GM23248 (cell line): ENCODE measurements around the gene AP4S1. TPM values are rescaled to one million over a fixed set of nuclear protein-coding genes. Genes with fewer than 3 reads are reported as not detected.
"Not testable (repeated sequence)": the region's sequence is repeated elsewhere in the genome, so short reads cannot be mapped to it uniquely, and the experiment has no call there.

Source experiments
- DNase-seq: peaks from one replicate; pipeline ENCODE4 v3.0.0-alpha.2; 2015
- H2AFZ ChIP-seq: fragments of 200-600 bp; sonication (generic); 2 replicates; pipeline ENCODE4 v1.6.1; 2016; ENCODE audit warnings: antibody characterized with exemption
- H3F3A ChIP-seq: fragments of 200-600 bp; sonication (generic); 2 replicates; pipeline ENCODE4 v1.6.1; 2016; ENCODE audit warnings: mild to moderate bottlenecking, antibody characterized with exemption, mixed run types; ENCODE audit not compliant: insufficient read depth
- H3K27ac ChIP-seq: fragments of 200-600 bp; sonication (generic); 2 replicates; pipeline ENCODE4 v1.5.1; 2016; ENCODE audit warnings: mild to moderate bottlenecking
- H3K27me3 ChIP-seq: fragments of 200-600 bp; sonication (generic); replicated peaks from 2 replicates; pipeline ENCODE4 v1.6.1; 2016; ENCODE audit warnings: mild to moderate bottlenecking; ENCODE audit not compliant: insufficient read depth
- H3K36me3 ChIP-seq: fragments of 200-600 bp; sonication (generic); 2 replicates; pipeline ENCODE4 v1.6.1; 2016; ENCODE audit warnings: low read depth, mild to moderate bottlenecking
- H3K4me1 ChIP-seq: fragments of 200-600 bp; sonication (generic); 2 replicates; pipeline ENCODE4 v1.6.1; 2016; ENCODE audit warnings: mild to moderate bottlenecking; ENCODE audit not compliant: insufficient read depth
- H3K4me2 ChIP-seq: fragments of 200-600 bp; sonication (generic); one replicate; pipeline ENCODE4 v1.6.1; 2016; ENCODE audit warnings: mild to moderate bottlenecking; ENCODE audit not compliant: unreplicated experiment
- H3K4me3 ChIP-seq: fragments of 200-600 bp; sonication (generic); 2 replicates; pipeline ENCODE4 v1.5.1; 2016; ENCODE audit warnings: mild to moderate bottlenecking
- H3K79me2 ChIP-seq: fragments of 200-600 bp; sonication (generic); 2 replicates; pipeline ENCODE4 v1.6.1; 2016; ENCODE audit warnings: mild to moderate bottlenecking; ENCODE audit not compliant: insufficient read depth
- H3K9ac ChIP-seq: fragments of 200-600 bp; sonication (generic); 2 replicates; pipeline ENCODE4 v1.6.1; 2016; ENCODE audit warnings: mild to moderate bottlenecking
- H3K9me2 ChIP-seq: fragments of 200-600 bp; sonication (generic); 2 replicates; pipeline ENCODE4 v1.6.1; 2016; ENCODE audit warnings: mixed run types, mild to moderate bottlenecking, moderate library complexity; ENCODE audit not compliant: insufficient read depth
- H3K9me3 ChIP-seq: fragments of 200-600 bp; sonication (generic); one replicate; pipeline ENCODE4 v1.6.1; 2017; ENCODE audit warnings: low read depth
- H4K20me1 ChIP-seq: fragments of 200-600 bp; sonication (generic); 2 replicates; pipeline ENCODE4 v1.6.0; 2016; ENCODE audit not compliant: insufficient read depth
- EZH2 ChIP-seq: fragments of 200-600 bp; sonication (generic); IDR thresholded peaks from 2 replicates; pipeline ENCODE4 v1.6.1; 2018; ENCODE audit warnings: antibody characterized with exemption, mild to moderate bottlenecking; ENCODE audit not compliant: insufficient read depth, poor library complexity, severe bottlenecking
- EZH2phosphoT487 ChIP-seq: fragments of 200-600 bp; sonication (generic); IDR thresholded peaks from 2 replicates; pipeline ENCODE4 v1.6.1; 2018; ENCODE audit warnings: antibody characterized with exemption, moderate library complexity, mild to moderate bottlenecking, low read depth; ENCODE audit not compliant: insufficient read depth
- WGBS, 2 experiments: methylation state at CpG; one replicate each; pipeline ENCODE4 v1.1.6; 2015 to 2017; ENCODE audit warnings: low lambda C conversion rate in 2 of 2, low coverage in 1 of 2; ENCODE audit errors: missing lambda C conversion rate in 2 of 2; 5-methylcytosine and 5-hydroxymethylcytosine counted together
- in situ Hi-C: fragments of 300-500 bp; cut with MboI; formaldehyde crosslinking; loops from 2 replicates; pipeline ENCODE4 v1.15.0; 2020
- polyA plus RNA-seq: library from polyadenylated mRNA; unstranded; fragments of >200 nt; fragmentation: Nextera tagmentation; extraction: Ambion mirVana; gene quantifications from 2 replicates; pipeline ENCODE4 v1.2.1, GENCODE V29; 2016
- total RNA-seq: library from RNA; depleted of rRNA; stranded (reverse); fragments of >200 nt; shearing (Covaris generic); gene quantifications from 2 replicates; pipeline ENCODE4 v1.2.3, GENCODE V29; 2014; rRNA removed

The AP4S1 gene, protein sequence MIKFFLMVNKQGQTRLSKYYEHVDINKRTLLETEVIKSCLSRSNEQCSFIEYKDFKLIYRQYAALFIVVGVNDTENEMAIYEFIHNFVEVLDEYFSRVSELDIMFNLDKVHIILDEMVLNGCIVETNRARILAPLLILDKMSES
- total RNA-seq (8.7 and 9.9 TPM in 2 replicates), polyA plus RNA-seq (6.3 and 7.7 TPM in 2 replicates)

DNA sequence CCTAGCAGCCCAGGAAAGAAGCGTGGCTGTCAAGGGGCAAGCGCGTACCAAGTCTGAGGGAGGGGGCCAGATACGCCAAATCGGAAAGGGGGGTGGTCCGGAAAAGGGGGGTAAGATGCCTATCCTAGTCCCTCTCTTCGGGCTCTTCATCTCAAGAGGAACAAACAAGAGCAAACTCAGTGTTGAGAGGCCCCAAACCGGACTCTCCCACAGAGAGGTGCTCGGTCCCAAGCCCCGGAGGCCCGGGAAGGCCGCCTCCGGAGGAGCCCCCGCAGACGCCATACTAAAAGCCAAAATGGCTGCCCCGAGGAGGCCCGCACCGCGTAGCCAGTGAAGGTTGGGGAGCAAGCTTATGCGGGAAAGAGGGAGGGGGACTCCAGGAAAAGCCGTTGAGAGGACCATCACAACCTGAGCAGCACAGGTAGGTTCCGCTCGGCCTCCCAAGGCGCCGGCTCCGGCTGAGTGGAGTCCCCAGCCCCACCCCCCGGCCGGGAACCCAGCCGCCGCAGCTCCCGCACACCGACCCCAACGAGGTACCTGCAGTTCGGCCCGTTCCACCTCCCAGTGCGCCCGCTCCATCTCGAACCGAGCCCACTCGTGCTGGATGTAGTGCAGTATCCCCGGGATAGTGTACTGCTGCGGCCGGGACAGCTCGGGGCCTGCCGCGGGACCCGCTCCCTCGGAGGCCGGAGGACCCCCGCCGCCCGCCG, at the start of gene AP4S1:
Gene AP4S1, plus strand, starts transcription at position 283 of the 710 bp plus-strand sequence. CDS start 40,548 bp downstream, outside the sequence.
- DNase-seq: peak; percentile 67
- WGBS, 2 experiments: 2 to 3% methylated on average over 33 to 53 of the region's 53 CpGs
- H3K4me2 ChIP-seq: peak within 1 kb of the TSS; percentile 100
- peaks cover 26% of the 10 kb centered on the region for H3F3A ChIP-seq
- peaks cover 82% of the 10 kb centered on the region for H3K79me2 ChIP-seq
- peak within 1 kb of the TSS; percentile 98 for H3K4me3 ChIP-seq
- in situ Hi-C loops: no loop called here
- no peaks in the 10 kb centered on the region; the same call in 1 of the 2 replicates for H3K36me3 ChIP-seq
- H4K20me1 ChIP-seq: peaks cover 7% of the 10 kb centered on the region; the same call in 1 of the 2 replicates
- peak within 1 kb of the TSS; percentile 99 for H3K9ac ChIP-seq
- peaks cover 29% of the 10 kb centered on the region for H3K4me1 ChIP-seq
- peak within 1 kb of the TSS; percentile 80 for H3K27ac ChIP-seq
- TF ChIP-seq EZH2phosphoT487: no peak
- no peak for TF ChIP-seq EZH2
- H2AFZ ChIP-seq: peak within 1 kb of the TSS; percentile 89
- no peaks in the 10 kb centered on the region for H3K9me3 ChIP-seq
- H3K27me3 ChIP-seq: no peaks in the 10 kb centered on the region
- H3K9me2 ChIP-seq: no peaks in the 10 kb centered on the region

DNA sequence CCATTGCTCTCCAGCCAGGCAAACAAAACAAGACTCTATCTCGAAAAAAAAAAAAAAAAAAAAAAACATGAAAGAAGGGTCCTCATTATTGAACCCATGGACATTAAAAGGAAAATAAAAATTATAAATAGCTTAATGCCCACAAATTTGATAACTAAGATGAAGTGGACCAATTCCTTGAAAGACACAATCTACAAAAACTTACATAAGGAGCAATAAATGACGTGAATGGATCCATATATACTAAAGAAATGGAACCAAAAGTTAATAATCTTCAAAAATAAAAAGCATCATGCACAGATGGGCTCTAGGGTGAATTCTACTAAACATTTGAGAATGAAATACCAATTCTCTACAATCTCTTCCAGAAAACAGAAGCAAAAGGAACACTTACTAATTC, 47.7 kb upstream of the AP4S1 start:
- no peak overlapping the region for H2AFZ ChIP-seq
- no peaks in the 10 kb centered on the region for H3K9me2 ChIP-seq
- H3K4me2 ChIP-seq: no peak overlapping the region
- no peak overlapping the region for H3K4me3 ChIP-seq
- WGBS, 2 experiments: 56 to 57% methylated on average over 1 to 2 of the region's 2 CpGs
- no peak overlapping the region for H3K9ac ChIP-seq
- no peaks in the 10 kb centered on the region for H3K27me3 ChIP-seq
- H3K79me2 ChIP-seq: peaks cover 100% of the 10 kb centered on the region
- no peak for DNase-seq
- H4K20me1 ChIP-seq: peaks cover 39% of the 10 kb centered on the region; the same call in 1 of the 2 replicates
- H3K9me3 ChIP-seq: no peaks in the 10 kb centered on the region
- no peaks in the 10 kb centered on the region for H3K36me3 ChIP-seq
- peaks cover 17% of the 10 kb centered on the region; the same call in 1 of the 2 replicates for H3K4me1 ChIP-seq
- in situ Hi-C loops: loop anchor here (25.0 kb wide), 1 partner anchor 360 kb away; no protein-coding TSS in a partner anchor
- no peak overlapping the region for H3K27ac ChIP-seq
- no peak for TF ChIP-seq EZH2phosphoT487
- TF ChIP-seq EZH2: no peak
- H3F3A ChIP-seq: peaks cover 8% of the 10 kb centered on the region; the same call in 1 of the 2 replicates

DNA sequence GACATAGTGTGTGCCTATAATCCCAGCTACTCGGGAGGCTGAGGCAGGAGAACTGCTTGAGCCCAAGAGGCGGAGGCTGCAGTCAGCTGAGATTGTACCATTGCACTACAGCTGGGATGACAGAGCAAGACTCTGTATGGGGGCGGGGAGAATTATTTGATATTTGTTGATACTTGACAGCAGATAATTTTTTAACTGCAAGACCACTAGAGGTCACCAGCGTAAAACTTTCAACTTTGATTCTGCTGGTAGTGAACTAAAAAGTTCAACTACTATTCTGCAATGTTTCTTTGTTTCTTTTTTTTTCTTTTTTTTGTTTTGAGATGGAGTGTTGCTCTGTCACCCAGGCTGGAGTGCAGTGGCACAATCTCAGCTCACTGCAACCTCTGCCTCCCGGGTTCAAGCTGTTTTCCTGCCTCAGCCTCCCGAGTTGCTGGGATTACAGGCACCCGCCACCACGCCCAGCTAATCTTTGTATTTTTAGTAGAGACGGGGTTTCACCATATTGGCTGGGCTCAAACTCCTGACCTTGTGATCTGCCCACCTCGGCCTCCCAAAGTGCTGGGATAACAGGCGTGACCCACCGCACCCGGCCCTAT, 45.2 kb upstream of the AP4S1 start:
- not testable (repeated sequence) for H3K4me3 ChIP-seq, H3K36me3 ChIP-seq, H3K9ac ChIP-seq, H3K4me1 ChIP-seq, H3K9me2 ChIP-seq, H3F3A ChIP-seq, H3K9me3 ChIP-seq, H3K27me3 ChIP-seq, H2AFZ ChIP-seq, H3K4me2 ChIP-seq
- Histone ChIP-seq H3K27ac (peak overlapping the region; percentile 19; the same call in 1 of the 2 replicates), H4K20me1 (peaks cover 19% of the 10 kb centered on the region; the same call in 1 of the 2 replicates), H3K79me2 (peaks cover 100% of the 10 kb centered on the region)
- WGBS, 2 experiments: 56 to 60% methylated on average over 13 of the region's 13 CpGs
- in situ Hi-C loops: loop anchor here (10.0 to 25.0 kb wide), 2 partner anchors 95 to 357 kb away; no protein-coding TSS in a partner anchor
- DNase-seq: peak; percentile 88

DNA sequence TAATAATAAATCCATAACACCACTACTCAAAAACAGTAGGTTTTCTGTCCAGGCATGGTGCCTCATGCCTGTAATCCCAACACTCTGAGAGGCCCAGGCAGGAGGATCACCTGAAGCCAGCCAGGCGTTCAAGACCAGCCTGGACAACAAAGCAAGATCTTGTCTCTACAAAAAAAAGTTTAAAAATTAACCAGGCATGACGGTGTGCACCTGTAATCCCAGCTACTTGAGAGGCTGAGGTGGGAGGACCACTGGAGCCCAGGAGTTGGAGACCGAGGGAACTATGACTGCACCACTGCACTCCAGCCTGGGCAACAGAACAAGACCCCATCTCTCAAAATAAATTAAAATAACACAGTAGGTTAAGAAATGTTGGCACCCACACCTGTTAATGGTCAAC, 44.5 kb upstream of the AP4S1 start:
- no peaks in the 10 kb centered on the region for H3K4me1 ChIP-seq
- in situ Hi-C loops: loop anchor here (10.0 to 25.0 kb wide), 2 partner anchors 94 to 356 kb away; no protein-coding TSS in a partner anchor
- H3K27ac ChIP-seq: no peak overlapping the region
- H3K9ac ChIP-seq: no peak overlapping the region
- TF ChIP-seq EZH2phosphoT487: no peak
- TF ChIP-seq EZH2: no peak
- peaks cover 100% of the 10 kb centered on the region for H3K79me2 ChIP-seq
- no peaks in the 10 kb centered on the region for H3K9me3 ChIP-seq
- no peak overlapping the region for H2AFZ ChIP-seq
- no peak overlapping the region for H3K4me2 ChIP-seq
- peaks cover 13% of the 10 kb centered on the region; the same call in 1 of the 2 replicates for H4K20me1 ChIP-seq
- no peak for DNase-seq
- peaks cover 8% of the 10 kb centered on the region; the same call in 1 of the 2 replicates for H3F3A ChIP-seq
- H3K4me3 ChIP-seq: no peak overlapping the region
- no peaks in the 10 kb centered on the region for H3K9me2 ChIP-seq
- no peaks in the 10 kb centered on the region for H3K27me3 ChIP-seq
- 80 to 84% methylated on average over 3 of the region's 3 CpGs for WGBS, 2 experiments
- no peaks in the 10 kb centered on the region for H3K36me3 ChIP-seq
